Astrocyte of the spinal cord (primary cell): Measurements from ENCODE around the gene SLC2A5.

Experiments
- DNase-seq: peaks from one replicate; pipeline ENCODE4 v3.0.0; 2011; ENCODE audit warnings: low read depth, low spot score
- H3K4me3 ChIP-seq: 2 replicates; pipeline ENCODE4 v1.5.1; 2011; ENCODE audit warnings: low read depth, mild to moderate bottlenecking, low read length, moderate library complexity
- CTCF ChIP-seq: IDR thresholded peaks from 2 replicates; pipeline ENCODE4 v1.5.1; 2012; ENCODE audit warnings: low read depth, mild to moderate bottlenecking, low read length, inconsistent platforms
- in situ Hi-C: cut with HindIII; loops from 2 replicates; pipeline ENCODE4 v1.10.0; 2017; ENCODE audit warnings: low sequenced_read_pairs

SLC2A5 gene

GRCh38 chr1:9088807-9089206 is 19.4 kb upstream of the SLC2A5 start:
- H3K4me3 ChIP-seq: no peak overlapping the region
- no peak for TF ChIP-seq CTCF
- in situ Hi-C loops: no loop called here
- DNase-seq: no peak

- no peak for TF ChIP-seq CTCF
- in situ Hi-C loops: no loop called here
- no peak overlapping the region for H3K4me3 ChIP-seq
- no peak for DNase-seq
These were observed 18.1 kb upstream of the SLC2A5 start for GRCh38 chr1:9087411-9088125.

DNA sequence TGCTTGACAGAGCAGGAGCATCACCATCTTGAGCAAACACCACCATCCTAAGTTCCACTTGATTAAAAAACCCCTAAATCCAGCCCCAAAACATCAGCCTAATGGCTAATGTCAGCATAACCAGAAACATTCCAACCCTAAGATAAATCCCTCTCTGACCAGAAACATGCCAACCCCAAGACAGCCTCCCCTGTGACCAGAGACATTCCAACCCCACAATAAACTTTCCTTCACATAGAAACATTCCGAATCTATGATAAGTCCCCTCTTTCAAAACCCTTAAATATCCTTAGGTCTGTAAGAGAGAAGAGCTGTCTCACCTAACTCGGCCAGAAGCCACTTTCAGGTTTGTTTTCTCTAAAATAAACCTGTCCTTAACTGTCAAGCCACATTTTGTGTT is 17.4 kb upstream of the SLC2A5 start:
- in situ Hi-C loops: no loop called here
- H3K4me3 ChIP-seq: no peak overlapping the region
- no peak for DNase-seq
- no peak for TF ChIP-seq CTCF

DNA sequence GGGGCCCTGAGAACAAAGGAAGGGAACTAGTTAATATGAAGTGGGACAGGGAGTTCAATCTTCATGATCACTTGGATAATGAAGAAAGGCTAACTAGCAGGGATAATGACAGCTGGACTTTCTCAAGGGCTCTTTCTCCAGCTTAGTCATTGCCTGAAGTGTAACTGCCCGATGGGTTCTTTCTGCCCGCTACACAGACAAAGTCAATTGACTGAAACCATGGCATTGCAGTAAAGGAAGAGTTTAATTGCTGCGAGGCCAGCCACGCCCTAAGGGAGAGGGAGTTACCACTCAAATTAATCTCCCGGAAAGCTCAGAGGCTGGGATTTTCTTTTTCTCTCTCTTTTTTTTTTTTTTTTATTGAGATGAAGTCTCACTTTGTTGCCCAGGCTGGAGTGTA is 16.6 kb upstream of the SLC2A5 start:
- TF ChIP-seq CTCF: no peak
- in situ Hi-C loops: no loop called here
- H3K4me3 ChIP-seq: no peak overlapping the region
- no peak for DNase-seq

DNA sequence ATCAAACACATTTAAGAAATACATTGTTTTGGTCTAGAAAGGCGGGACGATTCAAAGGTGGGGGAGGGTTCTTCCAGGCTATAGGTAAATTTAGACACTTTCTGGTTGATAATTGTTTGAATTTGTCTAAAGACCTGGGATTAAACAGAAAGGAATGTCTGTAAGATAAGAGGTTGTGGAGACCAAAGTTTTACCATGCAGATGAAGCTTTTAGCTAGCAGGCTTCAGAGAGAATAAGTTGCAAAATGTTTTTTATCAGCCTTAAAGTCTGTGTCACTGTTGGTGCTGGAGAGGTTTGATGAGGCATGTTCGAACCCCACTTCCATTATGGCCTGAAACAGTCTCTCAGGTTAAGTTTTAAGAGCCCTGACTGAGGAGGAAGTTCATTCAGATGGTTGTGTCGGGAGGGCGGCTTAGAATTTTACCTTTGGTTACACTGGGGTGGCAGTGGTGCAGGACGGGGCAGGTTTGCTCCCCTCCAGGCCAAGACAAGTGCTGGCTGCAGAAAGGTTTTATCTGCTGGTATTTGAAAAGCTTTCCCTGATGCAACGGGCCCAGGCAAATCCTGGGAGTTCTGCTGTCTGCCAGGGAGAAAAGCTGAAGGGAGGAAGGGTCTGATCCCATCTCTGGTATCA is 16.0 kb upstream of the SLC2A5 start:
- no peak for TF ChIP-seq CTCF

GRCh38 chr1:9084906-9085305 is 15.5 kb upstream of the SLC2A5 start:
- in situ Hi-C loops: no loop called here
- no peak for TF ChIP-seq CTCF
- H3K4me3 ChIP-seq: no peak overlapping the region
- DNase-seq: no peak

More for the DNA sequence above, 16.0 kb upstream of the SLC2A5 start:
- in situ Hi-C loops: no loop called here
- no peak for DNase-seq
- H3K4me3 ChIP-seq: no peak overlapping the region
